Spleen (tissue), 7 donors: ENCODE measurements around the gene ZNF18.

Source experiments
- CTCF ChIP-seq, 11 experiments: fragments of 200-600 bp in 7 of 11; fragments of 450-650 bp in 4 of 11; sonication (generic) in 4 of 11; IDR thresholded peaks in 8 of 11; conservative IDR thresholded peaks in 3 of 11; 1 replicate in 7 of 11; 2 replicates in 4 of 11; pipeline versions ENCODE4 v1.4.0 to v1.8.0; 2016 to 2021; ENCODE audit warnings: antibody characterized with exemption in 11 of 11, inconsistent platforms in 4 of 11, mild to moderate bottlenecking in 1 of 11
- POLR2A ChIP-seq, 3 donors: fragments of 450-650 bp; IDR thresholded peaks; one replicate each; pipeline ENCODE4 v1.5.1; 2017; ENCODE audit warnings: antibody characterized with exemption in 3 of 3, mild to moderate bottlenecking in 1 of 3
- donor health status: DM: no; HTN: no; CAD: no; lungs with moderate emphysema.
- donor health status: DM: no; HTN: no; CAD: no.
- donor health status: DM: no; HTN: no; CAD: no.

- TF ChIP-seq POLR2A (IDR thresholded peaks at IDR 0.05) = no peak
- no peak for TF ChIP-seq CTCF (IDR thresholded peaks at IDR 0.05 in 8 of 11, conservative IDR thresholded peaks at IDR 0.05 in 3 of 11)
Observed at GRCh38 chr17:12043702-12044101, 46.4 kb upstream of the ZNF18 start.
